Uterus (tissue), 4 donors: ENCODE measurements around the gene CCHCR1. TPM values are rescaled to one million over a fixed set of nuclear protein-coding genes. Genes with fewer than 3 reads are reported as not detected.
"Not testable (repeated sequence)": the region's sequence is repeated elsewhere in the genome, so short reads cannot be mapped to it uniquely, and the experiment has no call there.

Experiments used
- DNase-seq, 2 donors: peaks; one replicate each; pipeline ENCODE4 v3.0.0-alpha.2; 2019 to 2020
- H3K27ac ChIP-seq, 2 donors: fragments of 200-600 bp; sonication (generic); 1 replicate in 1 of 2; 2 replicates in 1 of 2; pipeline ENCODE4 v1.5.1; 2016 to 2018
- H3K27me3 ChIP-seq, 2 donors: fragments of 200-600 bp; sonication (generic); one replicate each; pipeline ENCODE4 v1.5.1; 2018 to 2019; ENCODE audit warnings: control low read depth in 1 of 2
- H3K36me3 ChIP-seq, 2 donors: fragments of 200-600 bp; sonication (generic); one replicate each; pipeline ENCODE4 v1.5.1; 2019; ENCODE audit warnings: control low read depth in 1 of 2
- H3K4me1 ChIP-seq, 2 donors: fragments of 200-600 bp; sonication (generic); one replicate each; pipeline ENCODE4 v1.5.1; 2018 to 2019; ENCODE audit warnings: control low read depth in 1 of 2
- H3K4me3 ChIP-seq, 2 donors: fragments of 200-600 bp; sonication (generic); 1 replicate in 1 of 2; 2 replicates in 1 of 2; pipeline ENCODE4 v1.5.1; 2018 to 2019; ENCODE audit warnings: mild to moderate bottlenecking in 1 of 2
- H3K9me3 ChIP-seq, 2 donors: fragments of 200-600 bp; sonication (generic); one replicate each; pipeline ENCODE4 v1.5.1; 2019; ENCODE audit warnings: control low read depth in 1 of 2
- POLR2A ChIP-seq, 2 donors: fragments of 450-650 bp; IDR thresholded peaks; one replicate each; pipeline ENCODE4 v1.6.1; 2016; ENCODE audit warnings: antibody characterized with exemption in 2 of 2, mild to moderate bottlenecking in 1 of 2, moderate library complexity in 1 of 2
- intact Hi-C: fragments of 100-400 bp; cut with DNase I; formaldehyde crosslinking; loops from one replicate; pipeline ENCODE4 v1.15.1; 2023; ENCODE audit warnings: low total_unique reads
- total RNA-seq, 4 donors: library from RNA; depleted of rRNA in 3 of 4; stranded (reverse); fragments of >200 nt in 3 of 4; gene quantifications; one replicate each; pipeline versions ENCODE4 v1.1.0 to v1.2.4, GENCODE V29; 2014 to 2023
- TF ChIP-seq, protein P1 (sequence below), 4 experiments: fragments of 200-600 bp in 2 of 4; fragments of 450-650 bp in 2 of 4; sonication (generic) in 2 of 4; IDR thresholded peaks; one replicate each; pipeline ENCODE4 v1.5.1; 2016 to 2019; ENCODE audit warnings: antibody characterized with exemption in 4 of 4, mild to moderate bottlenecking in 2 of 4, moderate library complexity in 1 of 4
- donor health status: DM: yes; HTN: yes; CAD: no.

Gene CCHCR1
- total RNA-seq, 4 donors from 2014 or later: 0.59 to 28.1 (median 12.5) TPM

DNA sequence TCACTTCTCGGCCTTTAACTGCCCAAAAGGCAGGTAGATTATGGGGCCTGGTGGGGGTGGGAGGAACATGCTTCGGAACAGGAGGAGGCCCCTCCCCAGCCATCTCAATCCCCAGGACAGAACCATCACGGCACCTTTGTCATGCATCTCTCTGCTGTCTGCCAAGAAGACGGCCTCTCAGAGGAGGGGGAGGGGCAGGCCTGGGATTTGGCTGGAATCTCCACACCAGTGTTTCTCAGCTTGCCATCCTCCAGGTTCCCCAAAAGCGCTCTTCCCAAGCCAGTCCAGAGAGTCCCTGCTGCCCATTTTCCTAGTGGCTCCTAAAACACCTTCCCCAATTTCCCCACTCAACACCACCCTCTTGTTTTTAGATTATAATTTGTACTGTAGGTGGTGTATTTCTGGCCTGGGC, 15.4 kb upstream of the CCHCR1 start:
- Histone ChIP-seq H3K4me3 (no peak overlapping the region), H3K27ac (no peak overlapping the region), H3K9me3 (no peaks in the 10 kb centered on the region), H3K27me3 (no peaks in the 10 kb centered on the region), H3K4me1 (no peaks in the 10 kb centered on the region), H3K36me3 (no peaks in the 10 kb centered on the region)
- intact Hi-C loops: no loop called here
- DNase-seq: no peak
- TF ChIP-seq, protein P1, sequence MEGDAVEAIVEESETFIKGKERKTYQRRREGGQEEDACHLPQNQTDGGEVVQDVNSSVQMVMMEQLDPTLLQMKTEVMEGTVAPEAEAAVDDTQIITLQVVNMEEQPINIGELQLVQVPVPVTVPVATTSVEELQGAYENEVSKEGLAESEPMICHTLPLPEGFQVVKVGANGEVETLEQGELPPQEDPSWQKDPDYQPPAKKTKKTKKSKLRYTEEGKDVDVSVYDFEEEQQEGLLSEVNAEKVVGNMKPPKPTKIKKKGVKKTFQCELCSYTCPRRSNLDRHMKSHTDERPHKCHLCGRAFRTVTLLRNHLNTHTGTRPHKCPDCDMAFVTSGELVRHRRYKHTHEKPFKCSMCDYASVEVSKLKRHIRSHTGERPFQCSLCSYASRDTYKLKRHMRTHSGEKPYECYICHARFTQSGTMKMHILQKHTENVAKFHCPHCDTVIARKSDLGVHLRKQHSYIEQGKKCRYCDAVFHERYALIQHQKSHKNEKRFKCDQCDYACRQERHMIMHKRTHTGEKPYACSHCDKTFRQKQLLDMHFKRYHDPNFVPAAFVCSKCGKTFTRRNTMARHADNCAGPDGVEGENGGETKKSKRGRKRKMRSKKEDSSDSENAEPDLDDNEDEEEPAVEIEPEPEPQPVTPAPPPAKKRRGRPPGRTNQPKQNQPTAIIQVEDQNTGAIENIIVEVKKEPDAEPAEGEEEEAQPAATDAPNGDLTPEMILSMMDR (IDR thresholded peaks at IDR 0.05): no peak
- TF ChIP-seq POLR2A (IDR thresholded peaks at IDR 0.05): no peak

DNA sequence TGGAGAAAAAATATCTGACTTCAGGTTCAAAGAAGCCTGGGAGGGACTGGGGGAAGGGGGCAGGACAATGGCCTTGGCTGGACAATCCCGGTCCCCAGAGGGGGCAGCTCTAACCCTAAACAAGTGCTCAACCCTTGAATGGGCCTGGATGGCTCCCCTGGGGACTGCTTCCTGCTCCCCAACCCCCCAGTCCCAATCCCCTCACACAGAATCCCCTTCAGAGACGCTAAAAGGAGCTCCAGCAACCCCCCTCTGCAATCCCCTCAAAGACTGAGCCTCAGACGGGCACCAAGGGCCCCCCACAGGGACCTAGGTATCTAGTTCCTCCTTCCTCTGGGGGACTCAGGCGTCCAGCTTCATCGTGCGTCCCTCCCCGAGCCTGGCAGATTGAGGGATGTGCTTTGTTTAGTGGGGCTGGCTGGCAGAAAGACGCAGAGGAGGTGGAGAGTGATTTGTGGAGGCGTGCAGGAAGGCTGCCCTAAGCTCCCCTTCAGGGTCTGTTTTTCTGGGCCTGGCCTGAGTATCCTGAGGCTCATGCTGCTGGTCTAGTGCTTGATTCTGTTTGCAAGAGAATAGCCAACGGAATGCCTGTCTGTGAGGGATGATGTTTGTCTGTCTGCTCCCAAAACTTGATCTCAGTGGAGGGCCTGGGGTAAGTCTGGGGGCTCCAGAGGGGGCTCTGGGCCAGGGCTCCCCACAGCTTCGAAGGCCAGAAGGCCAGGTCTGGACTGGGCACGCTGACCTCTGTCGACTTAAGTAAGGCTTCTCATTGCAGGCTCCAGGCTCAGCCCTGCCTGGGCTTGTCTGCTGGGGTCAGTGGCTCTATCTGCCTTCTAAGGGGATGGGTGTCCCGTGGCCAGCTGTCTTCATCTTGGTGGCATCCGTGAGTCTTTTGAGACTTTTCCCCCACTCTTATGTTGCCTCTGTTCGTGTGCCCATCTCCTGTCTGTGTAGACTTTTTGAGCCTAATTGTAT, 14.6 kb upstream of the CCHCR1 start:
- H3K4me1 ChIP-seq: no peaks in the 10 kb centered on the region
- DNase-seq: no peak
- H3K27me3 ChIP-seq: no peaks in the 10 kb centered on the region
- no peak overlapping the region for H3K4me3 ChIP-seq
- H3K9me3 ChIP-seq: no peaks in the 10 kb centered on the region
- H3K27ac ChIP-seq: no peak overlapping the region
- no peaks in the 10 kb centered on the region for H3K36me3 ChIP-seq
- TF ChIP-seq, protein P1 (IDR thresholded peaks at IDR 0.05): no peak
- no peak for TF ChIP-seq POLR2A (IDR thresholded peaks at IDR 0.05)
- intact Hi-C loops: no loop called here

DNA sequence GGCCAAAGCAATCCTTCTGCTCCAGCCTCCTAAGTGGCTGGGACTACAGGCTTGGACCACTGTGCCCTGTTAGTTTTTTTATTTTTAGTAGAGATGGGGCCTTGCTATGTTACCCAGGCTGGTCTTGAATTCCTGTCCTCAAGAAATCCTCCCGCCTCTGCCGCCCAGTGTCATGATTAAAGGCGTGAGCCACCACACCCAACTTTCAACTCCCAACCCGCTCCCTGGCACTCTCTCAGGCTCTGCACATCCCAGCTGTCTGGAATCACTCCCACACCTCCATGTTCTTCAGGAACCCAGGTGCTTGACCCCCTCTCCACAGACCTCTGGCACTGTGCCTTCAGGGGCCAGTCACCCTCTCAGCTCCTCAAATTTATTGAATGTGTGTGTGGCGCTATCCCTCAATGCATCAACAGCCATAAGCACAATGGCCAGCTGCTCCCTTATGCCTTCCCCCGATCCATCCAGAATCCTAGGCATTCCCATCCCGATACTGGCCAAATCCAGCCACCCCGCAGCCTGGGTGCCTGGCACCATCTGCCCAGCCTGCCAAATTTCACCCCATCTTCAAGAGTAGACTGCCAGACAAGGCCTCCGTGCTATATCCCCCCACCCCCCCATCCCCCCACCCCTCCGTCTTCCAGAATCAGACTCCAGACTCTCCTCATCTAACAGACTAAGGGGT, 13.5 kb upstream of the CCHCR1 start:
- H3K27ac ChIP-seq: no peak overlapping the region
- H3K36me3 ChIP-seq: no peaks in the 10 kb centered on the region
- H3K4me3 ChIP-seq: no peak overlapping the region
- H3K27me3 ChIP-seq: no peaks in the 10 kb centered on the region
- H3K9me3 ChIP-seq: no peaks in the 10 kb centered on the region
- no peak for TF ChIP-seq POLR2A (IDR thresholded peaks at IDR 0.05)
- TF ChIP-seq, protein P1 (IDR thresholded peaks at IDR 0.05): no peak
- intact Hi-C loops: no loop called here
- no peak for DNase-seq
- H3K4me1 ChIP-seq: no peaks in the 10 kb centered on the region

DNA sequence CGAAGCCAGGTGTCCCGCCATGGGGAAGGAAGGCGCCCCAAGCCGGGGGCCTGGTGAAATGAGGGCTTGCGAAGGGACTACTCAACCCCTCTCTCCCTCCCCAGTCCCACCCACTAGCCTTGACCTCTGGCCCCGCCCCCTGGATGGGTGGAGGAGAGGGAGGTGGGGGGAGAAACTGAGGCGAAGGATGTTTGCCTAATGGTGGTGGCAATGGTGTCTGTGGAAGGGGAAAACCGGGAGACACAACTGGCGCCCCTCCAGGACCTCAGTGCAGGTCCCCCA, 12.9 kb upstream of the CCHCR1 start, which contains the start of gene POU5F1:
Gene POU5F1 (minus strand): TSS at position 83 of the 282 bp plus-strand sequence. CDS start 62 bp downstream, at position 21.
- TF ChIP-seq, protein P1 (IDR thresholded peaks at IDR 0.05): no peak
- TF ChIP-seq POLR2A (IDR thresholded peaks at IDR 0.05): no peak
- Histone ChIP-seq H3K36me3 (no peaks in the 10 kb centered on the region), H3K9me3 (no peaks in the 10 kb centered on the region), H3K4me1 (no peaks in the 10 kb centered on the region), H3K27me3 (no peaks in the 10 kb centered on the region), H3K4me3 (no peak within 1 kb of the TSS), H3K27ac (no peak within 1 kb of the TSS)
- DNase-seq: no peak
- intact Hi-C loops: no loop called here

DNA sequence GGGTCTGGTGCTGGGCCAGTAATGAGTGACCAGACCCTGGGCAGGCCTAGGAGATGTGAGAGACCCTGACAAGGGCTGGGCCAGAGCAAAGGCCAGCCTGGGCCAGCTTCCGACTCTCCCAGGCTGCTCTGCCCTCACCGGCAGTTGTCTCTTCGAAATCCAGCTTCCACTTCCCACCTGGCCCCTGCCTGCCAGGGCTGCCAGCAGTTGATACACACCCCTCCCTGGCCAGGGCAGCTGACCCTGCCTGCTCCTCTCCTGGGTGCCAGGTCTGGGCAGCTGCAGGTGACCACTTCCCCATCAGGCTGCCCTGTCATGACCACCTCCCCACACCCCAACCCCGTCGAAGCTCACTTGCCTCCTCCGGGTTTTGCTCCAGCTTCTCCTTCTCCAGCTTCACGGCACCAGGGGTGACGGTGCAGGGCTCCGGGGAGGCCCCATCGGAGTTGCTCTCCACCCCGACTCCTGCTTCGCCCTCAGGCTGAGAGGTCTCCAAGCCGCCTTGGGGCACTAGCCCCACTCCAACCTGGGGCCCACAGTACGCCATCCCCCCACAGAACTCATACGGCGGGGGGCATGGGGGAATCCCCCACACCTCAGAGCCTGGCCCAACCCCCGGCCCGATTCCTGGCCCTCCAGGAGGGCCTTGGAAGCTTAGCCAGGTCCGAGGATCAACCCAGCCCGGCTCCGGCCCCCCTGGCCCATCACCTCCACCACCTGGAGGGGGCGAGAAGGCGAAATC, 12.4 kb upstream of the CCHCR1 start:
- H3K27ac ChIP-seq, H3K36me3 ChIP-seq, DNase-seq, H3K9me3 ChIP-seq, H3K4me1 ChIP-seq, intact Hi-C loops, H3K4me3 ChIP-seq, H3K27me3 ChIP-seq: not testable (repeated sequence)
